ENCODE results near the gene LUC7L3.

LUC7L3 gene

GRCh38 chr17:50805486-50805885 lies 86.1 kb downstream of the LUC7L3 start (continued):
- TF ChIP-seq ZNF398 (tag by site-specific recombination; IDR thresholded peaks at IDR 0.05) (no peak), RBAK (tag by site-specific recombination; IDR thresholded peaks at IDR 0.05) (no peak), SCRT2 (tag by site-specific recombination; IDR thresholded peaks at IDR 0.05) (no peak), REST (tag by site-specific recombination; IDR thresholded peaks at IDR 0.05) (no peak), ELK4 (IDR thresholded peaks at IDR 0.05; ENCODE audit: borderline replicate concordance, low read depth, low read length) (no peak)
